ENCODE results near the gene ADAM21. TPM values are rescaled to one million over a fixed set of nuclear protein-coding genes. Genes with fewer than 3 reads are reported as not detected.
"Not testable (repeated sequence)": the region's sequence is repeated elsewhere in the genome, so short reads cannot be mapped to it uniquely, and the experiment has no call there.

ADAM21 gene
- total RNA-seq, 2 donors from 2014 or later: 0.18 TPM; not detected in 1

DNA sequence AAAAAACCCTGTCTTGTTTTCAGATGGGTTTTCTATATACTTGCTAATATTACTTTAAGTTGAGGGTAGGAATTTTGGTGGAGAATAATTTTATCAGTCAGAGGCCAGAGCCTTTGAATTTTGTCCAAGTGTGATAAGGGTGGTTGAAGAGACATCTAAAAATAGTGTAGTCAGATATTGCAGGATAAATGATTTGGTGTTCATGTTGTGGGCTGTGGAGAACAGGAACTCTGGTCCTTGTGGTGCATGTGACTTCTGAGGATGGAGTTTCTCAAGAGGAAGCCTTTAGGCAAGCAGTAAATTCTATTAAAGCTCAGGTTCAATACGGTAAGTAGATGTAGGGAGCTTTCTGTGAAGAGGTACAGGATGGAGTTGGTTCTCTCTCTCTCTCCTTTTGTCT, 2.8 kb downstream of the ADAM21 start:
- Histone ChIP-seq H3K4me3 (ENCODE audit: low read length) (no peak overlapping the region), H3K27me3 (ENCODE audit: control insufficient read depth, insufficient read depth, low read length, poor library complexity, severe bottlenecking) (no peaks in the 10 kb centered on the region), H3K36me3 (ENCODE audit: control insufficient read depth, insufficient read depth, low read length) (no peaks in the 10 kb centered on the region), H3K4me1 (ENCODE audit: control insufficient read depth, insufficient read depth, low read length) (no peaks in the 10 kb centered on the region), H3K27ac (ENCODE audit: low read depth, low read length) (no peak overlapping the region), H3K9ac (ENCODE audit: extremely low read depth, low read length, poor library complexity, severe bottlenecking) (no peak overlapping the region), H3K9me3 (ENCODE audit: control insufficient read depth, low read length) (no peaks in the 10 kb centered on the region)
- Mint-ChIP-seq H3K4me3 (no peak overlapping the region), H3K4me1 (no peaks in the 10 kb centered on the region), H3K9me3 (no peaks in the 10 kb centered on the region), H3K27ac (no peak overlapping the region), H3K36me3 (ENCODE audit: low read depth) (no peaks in the 10 kb centered on the region), H3K27me3 (ENCODE audit: insufficient read depth) (no peaks in the 10 kb centered on the region)
- no peak for DNase-seq
- 93% methylated on average over 1 of the region's 1 CpG; no CpG with 5 or more reads in 1 of the 2 experiments for WGBS, 2 experiments (ENCODE audit: insufficient coverage in 1 of 2, insufficient read length in 1 of 2)
- TF ChIP-seq, protein P1, sequence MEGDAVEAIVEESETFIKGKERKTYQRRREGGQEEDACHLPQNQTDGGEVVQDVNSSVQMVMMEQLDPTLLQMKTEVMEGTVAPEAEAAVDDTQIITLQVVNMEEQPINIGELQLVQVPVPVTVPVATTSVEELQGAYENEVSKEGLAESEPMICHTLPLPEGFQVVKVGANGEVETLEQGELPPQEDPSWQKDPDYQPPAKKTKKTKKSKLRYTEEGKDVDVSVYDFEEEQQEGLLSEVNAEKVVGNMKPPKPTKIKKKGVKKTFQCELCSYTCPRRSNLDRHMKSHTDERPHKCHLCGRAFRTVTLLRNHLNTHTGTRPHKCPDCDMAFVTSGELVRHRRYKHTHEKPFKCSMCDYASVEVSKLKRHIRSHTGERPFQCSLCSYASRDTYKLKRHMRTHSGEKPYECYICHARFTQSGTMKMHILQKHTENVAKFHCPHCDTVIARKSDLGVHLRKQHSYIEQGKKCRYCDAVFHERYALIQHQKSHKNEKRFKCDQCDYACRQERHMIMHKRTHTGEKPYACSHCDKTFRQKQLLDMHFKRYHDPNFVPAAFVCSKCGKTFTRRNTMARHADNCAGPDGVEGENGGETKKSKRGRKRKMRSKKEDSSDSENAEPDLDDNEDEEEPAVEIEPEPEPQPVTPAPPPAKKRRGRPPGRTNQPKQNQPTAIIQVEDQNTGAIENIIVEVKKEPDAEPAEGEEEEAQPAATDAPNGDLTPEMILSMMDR (conservative IDR thresholded peaks at IDR 0.05): no peak

DNA sequence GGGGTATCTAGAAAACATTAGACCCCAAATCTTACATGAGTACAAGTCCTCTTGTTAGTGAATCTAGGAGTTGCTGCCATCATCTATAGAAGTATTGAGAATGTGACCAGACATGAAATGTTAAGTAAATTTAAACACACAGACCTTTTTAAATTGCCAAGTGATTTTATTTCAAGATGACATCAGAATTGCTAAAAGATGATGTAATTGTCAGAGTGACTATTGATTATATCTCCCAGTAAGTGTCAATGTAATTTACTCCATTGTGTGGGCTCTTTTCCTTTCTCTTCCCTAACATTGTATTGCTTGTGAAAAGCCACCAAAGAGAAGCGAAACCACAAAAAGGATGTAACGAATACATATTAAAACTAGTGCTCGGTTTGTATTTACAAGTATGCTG, 16.8 kb downstream of the ADAM21 start:
- H3K4me1 Mint-ChIP-seq: peaks cover 3% of the 10 kb centered on the region

DNA sequence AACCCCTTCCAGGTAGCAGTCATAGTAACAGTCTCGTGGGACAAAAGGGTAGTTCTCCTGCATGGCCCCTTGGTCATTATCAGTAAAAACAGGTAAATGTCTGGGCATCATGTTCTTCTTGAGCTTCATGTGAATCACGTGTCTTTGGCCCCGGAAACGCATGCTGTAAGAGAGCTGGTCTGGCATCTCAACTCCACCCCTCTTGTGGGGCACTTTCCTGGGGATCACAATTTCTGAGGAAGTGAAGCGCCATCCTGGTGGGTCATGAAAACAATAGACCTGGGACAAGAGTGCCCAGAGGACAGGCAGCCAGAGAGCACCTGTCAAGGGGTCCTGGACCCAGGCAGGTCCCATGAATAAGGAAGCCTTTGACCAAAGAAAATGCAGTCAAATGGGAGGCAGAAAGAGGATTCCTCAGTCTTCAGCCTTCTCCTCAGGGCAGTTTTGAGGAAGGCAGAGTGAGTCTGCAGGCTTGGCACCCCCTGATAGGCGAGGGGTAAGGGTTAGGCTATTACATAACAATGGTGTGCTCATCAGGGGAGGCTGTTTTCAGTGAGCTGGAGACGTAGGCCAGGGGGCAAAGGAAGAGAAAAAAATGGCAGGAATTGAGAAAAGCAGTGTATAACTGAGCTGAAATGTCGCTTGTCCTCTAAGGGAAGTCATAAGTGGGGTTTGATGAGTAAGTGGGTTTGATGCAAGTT, 19.0 kb downstream of the ADAM21 start:
- WGBS, 2 experiments (ENCODE audit: insufficient coverage in 1 of 2, insufficient read length in 1 of 2): 42 to 75% methylated on average over 2 to 7 of the region's 8 CpGs
- DNase-seq; H3K27ac ChIP-seq (ENCODE audit: low read depth, low read length); H3K4me3 ChIP-seq (ENCODE audit: low read length); H3K36me3 ChIP-seq (ENCODE audit: control insufficient read depth, insufficient read depth, low read length); H3K9ac ChIP-seq (ENCODE audit: extremely low read depth, low read length, poor library complexity, severe bottlenecking); H3K9me3 ChIP-seq (ENCODE audit: control insufficient read depth, low read length); H3K4me3 Mint-ChIP-seq; H3K4me1 ChIP-seq (ENCODE audit: control insufficient read depth, insufficient read depth, low read length); H3K27me3 Mint-ChIP-seq (ENCODE audit: insufficient read depth); H3K27ac Mint-ChIP-seq; H3K4me1 Mint-ChIP-seq; H3K27me3 ChIP-seq (ENCODE audit: control insufficient read depth, insufficient read depth, low read length, poor library complexity, severe bottlenecking): not testable (repeated sequence)
- H3K36me3 Mint-ChIP-seq (ENCODE audit: low read depth): peaks cover 16% of the 10 kb centered on the region
- peaks cover 12% of the 10 kb centered on the region for H3K9me3 Mint-ChIP-seq

More for the DNA sequence above, 16.8 kb downstream of the ADAM21 start:
- H3K36me3 ChIP-seq (ENCODE audit: control insufficient read depth, insufficient read depth, low read length): no peaks in the 10 kb centered on the region
- no peaks in the 10 kb centered on the region for H3K9me3 ChIP-seq (ENCODE audit: control insufficient read depth, low read length)
- no peak for DNase-seq
- no peak overlapping the region for H3K27ac ChIP-seq (ENCODE audit: low read depth, low read length)
- Mint-ChIP-seq H3K9me3 (no peaks in the 10 kb centered on the region), H3K27me3 (ENCODE audit: insufficient read depth) (peaks cover 2% of the 10 kb centered on the region), H3K27ac (no peak overlapping the region), H3K36me3 (ENCODE audit: low read depth) (peaks cover 12% of the 10 kb centered on the region), H3K4me3 (no peak overlapping the region)
- H3K9ac ChIP-seq (ENCODE audit: extremely low read depth, low read length, poor library complexity, severe bottlenecking): no peak overlapping the region
- 87 to 91% methylated on average over 3 of the region's 3 CpGs for WGBS, 2 experiments (ENCODE audit: insufficient coverage in 1 of 2, insufficient read length in 1 of 2)
- H3K4me3 ChIP-seq (ENCODE audit: low read length): no peak overlapping the region
- no peaks in the 10 kb centered on the region for H3K4me1 ChIP-seq (ENCODE audit: control insufficient read depth, insufficient read depth, low read length)
- TF ChIP-seq, protein P1 (conservative IDR thresholded peaks at IDR 0.05): no peak
- no peaks in the 10 kb centered on the region for H3K27me3 ChIP-seq (ENCODE audit: control insufficient read depth, insufficient read depth, low read length, poor library complexity, severe bottlenecking)
